Activated T-cell treated with anti-CD3 and anti-CD28 coated beads, Interleukin-2, amount 50 U/mL, for 1 hour (primary cell): ENCODE measurements around the gene COTL1.

Experiments
- DNase-seq: peaks from one replicate; pipeline ENCODE4 v3.0.0-alpha.2; 2020

COTL1 gene

GRCh38 chr16:84547546-84548061 lies 70.3 kb downstream of the COTL1 start:
- no peak for DNase-seq

GRCh38 chr16:84546669-84547545 lies 71.0 kb downstream of the COTL1 start:
- DNase-seq: no peak

GRCh38 chr16:84545114-84545737 lies 72.7 kb downstream of the COTL1 start:
- no peak for DNase-seq

- peak; percentile 34 for DNase-seq
These were observed 73.7 kb downstream of the COTL1 start for GRCh38 chr16:84544031-84544773.

GRCh38 chr16:84543253-84543652 lies 74.6 kb downstream of the COTL1 start:
- DNase-seq: no peak

GRCh38 chr16:84541999-84542817 lies 75.7 kb downstream of the COTL1 start:
- no peak for DNase-seq

- no peak for DNase-seq
These were observed 77.7 kb downstream of the COTL1 start for GRCh38 chr16:84540194-84540593.

GRCh38 chr16:84538222-84538840 lies 79.5 kb downstream of the COTL1 start:
- DNase-seq: no peak

GRCh38 chr16:84537491-84538151 lies 80.3 kb downstream of the COTL1 start:
- no peak for DNase-seq

- DNase-seq: no peak
These were observed 82.0 kb downstream of the COTL1 start for GRCh38 chr16:84535851-84536250.

- no peak for DNase-seq
These were observed 82.5 kb downstream of the COTL1 start for GRCh38 chr16:84535408-84535807.

GRCh38 chr16:84534815-84535214 lies 83.1 kb downstream of the COTL1 start:
- no peak for DNase-seq

- DNase-seq: no peak
These were observed 84.9 kb downstream of the COTL1 start for GRCh38 chr16:84532855-84533486.

GRCh38 chr16:84532291-84532724 lies 85.6 kb downstream of the COTL1 start:
- no peak for DNase-seq

GRCh38 chr16:84531671-84532111 lies 86.2 kb downstream of the COTL1 start:
- DNase-seq: no peak

- DNase-seq: no peak
These were observed 87.3 kb downstream of the COTL1 start for GRCh38 chr16:84530590-84530989.

GRCh38 chr16:84529607-84530006 lies 88.3 kb downstream of the COTL1 start:
- DNase-seq: no peak

GRCh38 chr16:84528322-84528721 lies 89.6 kb downstream of the COTL1 start:
- DNase-seq: no peak

- DNase-seq: no peak
These were observed 90.2 kb downstream of the COTL1 start for GRCh38 chr16:84527532-84528269.
